ENCODE data around the gene SMARCAD1. TPM values are rescaled to one million over a fixed set of nuclear protein-coding genes. Genes with fewer than 3 reads are reported as not detected.

Gene SMARCAD1
- total and polyA plus RNA-seq, 2 of the 8 experiments (the other 6 are each of a cell fraction or from before 2014, with no cell fraction given) = 24.1 to 59.4 TPM

- TF ChIP-seq SP1 (IDR thresholded peaks at IDR 0.05; ENCODE audit: low read depth, low read length) = no peak
- no peak for TF ChIP-seq CBX8 (IDR thresholded peaks at IDR 0.05; ENCODE audit: borderline replicate concordance, low read depth, low read length)
- no peak for TF ChIP-seq TBP (IDR thresholded peaks at IDR 0.05; ENCODE audit: low read depth, low read length)
- no peak for TF ChIP-seq POLR2A (IDR thresholded peaks at IDR 0.05; ENCODE audit: control extremely low read depth in 1 of 2, low read depth in 2 of 2, low read length in 2 of 2)
- TF ChIP-seq, protein P1, sequence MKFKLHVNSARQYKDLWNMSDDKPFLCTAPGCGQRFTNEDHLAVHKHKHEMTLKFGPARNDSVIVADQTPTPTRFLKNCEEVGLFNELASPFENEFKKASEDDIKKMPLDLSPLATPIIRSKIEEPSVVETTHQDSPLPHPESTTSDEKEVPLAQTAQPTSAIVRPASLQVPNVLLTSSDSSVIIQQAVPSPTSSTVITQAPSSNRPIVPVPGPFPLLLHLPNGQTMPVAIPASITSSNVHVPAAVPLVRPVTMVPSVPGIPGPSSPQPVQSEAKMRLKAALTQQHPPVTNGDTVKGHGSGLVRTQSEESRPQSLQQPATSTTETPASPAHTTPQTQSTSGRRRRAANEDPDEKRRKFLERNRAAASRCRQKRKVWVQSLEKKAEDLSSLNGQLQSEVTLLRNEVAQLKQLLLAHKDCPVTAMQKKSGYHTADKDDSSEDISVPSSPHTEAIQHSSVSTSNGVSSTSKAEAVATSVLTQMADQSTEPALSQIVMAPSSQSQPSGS (IDR thresholded peaks at IDR 0.05; ENCODE audit: low read length) = no peak
- no peak for TF ChIP-seq POU5F1 (IDR thresholded peaks at IDR 0.05; ENCODE audit: low read depth, low read length)
- TF ChIP-seq ZNF274 (IDR thresholded peaks at IDR 0.05; ENCODE audit: borderline replicate concordance, extremely low read depth, low read length) = no peak
- no peak for TF ChIP-seq CREB1 (IDR thresholded peaks at IDR 0.05)
- no peak for TF ChIP-seq KDM1A (IDR thresholded peaks at IDR 0.05; ENCODE audit: borderline replicate concordance, low read length)
- TF ChIP-seq CHD1 (IDR thresholded peaks at IDR 0.05; ENCODE audit: low read depth, low read length) = no peak
- no peaks in the 10 kb centered on the region for H4K20me1 ChIP-seq (replicated peaks in 1 of 2; ENCODE audit: control insufficient read depth in 1 of 2, insufficient read depth in 2 of 2, low read length in 2 of 2)
Measured at GRCh38 chr4:94238160-94238559, 30.5 kb downstream of the SMARCAD1 start.

More at GRCh38 chr4:94238160-94238559, 30.5 kb downstream of the SMARCAD1 start:
- Histone ChIP-seq H2AK5ac (ENCODE audit: low read depth, low read length) (no peak overlapping the region), H3K36me3 (ENCODE audit: control insufficient read depth in 2 of 4, insufficient read depth in 4 of 4, low read length in 3 of 4) (peaks cover 0 to 83% (median 23%) of the 10 kb centered on the region in 4 experiments; a peak in 7 of 8 replicates), H3K9me3 (ENCODE audit: insufficient read depth in 2 of 2, low read depth in 1 of 2, low read length in 1 of 2) (no peaks in the 10 kb centered on the region), H3K79me1 (ENCODE audit: low read depth, low read length) (0 out of 2 replicates have a peak, but pooled peaks cover 2% of the 10 kb centered on the region), H3K27ac (ENCODE audit: low read depth, low read length) (no peak overlapping the region), H3K23ac (ENCODE audit: insufficient read length) (no peak overlapping the region), H3K4ac (replicated peaks; ENCODE audit: insufficient read length, low read depth, low read length) (no peak overlapping the region), H3K4me3 (ENCODE audit: extremely low read depth in 1 of 4, insufficient read depth in 2 of 4, low read depth in 3 of 4, low read length in 4 of 4) (no peak overlapping the region), H2BK5ac (ENCODE audit: low read depth, low read length) (no peak overlapping the region), H2BK20ac (ENCODE audit: low read length) (no peak overlapping the region), H2BK12ac (ENCODE audit: low read depth, low read length) (no peak overlapping the region), H2AFZ (ENCODE audit: low read length) (no peak overlapping the region), H3K79me2 (ENCODE audit: control insufficient read depth in 1 of 2, insufficient read depth in 2 of 2, low read length in 2 of 2) (no peaks in the 10 kb centered on the region), H3K18ac (ENCODE audit: extremely low read depth, low read length) (no peak overlapping the region), H3K14ac (ENCODE audit: insufficient read length) (no peak overlapping the region), H3K4me1 (replicated peaks in 1 of 4; ENCODE audit: control insufficient read depth in 3 of 4, insufficient read depth in 4 of 4, low read length in 3 of 4) (no peaks in the 10 kb centered on the region), H4K8ac (ENCODE audit: extremely low read depth, insufficient read depth, low read length) (no peak overlapping the region), H3K23me2 (ENCODE audit: low read depth, low read length) (no peaks in the 10 kb centered on the region), H3K9ac (replicated peaks in 1 of 4; ENCODE audit: extremely low read depth in 1 of 4, low read depth in 3 of 4, low read length in 3 of 4) (no peak overlapping the region), H3K4me2 (ENCODE audit: insufficient read depth in 1 of 2, low read depth in 2 of 2, low read length in 2 of 2) (no peak overlapping the region), H4K5ac (ENCODE audit: insufficient read length, low read depth, low read length) (no peak overlapping the region), H2BK15ac (ENCODE audit: low read length) (no peak overlapping the region), H4K91ac (replicated peaks; ENCODE audit: insufficient read length, low read length) (no peak overlapping the region), H3K56ac (replicated peaks; ENCODE audit: insufficient read length, low read depth, low read length) (no peak overlapping the region), H3K27me3 (replicated peaks in 1 of 4; ENCODE audit: control insufficient read depth in 3 of 4, extremely low read depth in 1 of 4, insufficient read depth in 3 of 4, low read length in 3 of 4) (no peaks in the 10 kb centered on the region), H2BK120ac (replicated peaks; ENCODE audit: low read depth, low read length) (no peak overlapping the region)
- ChIA-PET CTCF (ENCODE audit: partially characterized antibody) (interaction anchor here (0.6 kb wide), 2 partner anchors 333 to 513 kb away, joined by 3 read pairs; no protein-coding TSS in a partner anchor), POLR2A (ENCODE audit: partially characterized antibody) (interaction anchor here (1.2 to 1.5 kb wide), 3 partner anchors 15 to 30 kb away, joined by 3 to 8 read pairs (median 5); partner anchors contain the start of gene SMARCAD1)
- no peak for DNase-seq (ENCODE audit: low read depth in 1 of 2, low spot score in 2 of 2)
- no peak for FAIRE-seq
- 88% methylated on average over 2 of the region's 2 CpGs; no CpG with 5 or more reads in 1 of the 2 experiments for WGBS, 2 experiments (ENCODE audit: extremely low coverage in 1 of 2, insufficient coverage in 1 of 2, insufficient read length in 1 of 2, insufficient replicate concordance in 2 of 2, low coverage in 1 of 2, low lambda C conversion rate in 2 of 2, missing lambda C conversion rate in 1 of 2)

Data from H1 (cell line).